GM19238 (cell line): ENCODE measurements around the gene ARL8B.

Experiments
- DNase-seq: peaks from one replicate; pipeline ENCODE4 v3.0.0; 2011; ENCODE audit warnings: low spot score; ENCODE audit not compliant: insufficient read length

ARL8B gene

GRCh38 chr3:5186089-5186857, 64.2 kb downstream of the ARL8B start:
- DNase-seq = no peak

- no peak for DNase-seq
These were observed 64.7 kb downstream of the ARL8B start for GRCh38 chr3:5186858-5187155.

- peak; percentile 95 for DNase-seq
These were observed 65.2 kb downstream of the ARL8B start, which contains the start of gene EDEM1 for GRCh38 chr3:5187156-5187919. TSS of gene EDEM1 (plus strand) at chr3:5187707. CDS start at chr3:5187806, 99 bp downstream.

- DNase-seq = peak; percentile 29
These were observed 65.9 kb downstream of the ARL8B start for GRCh38 chr3:5187920-5188418.

GRCh38 chr3:5188419-5189221, 66.5 kb downstream of the ARL8B start:
- no peak for DNase-seq

- no peak for DNase-seq
These were observed 68.2 kb downstream of the ARL8B start for GRCh38 chr3:5190147-5190791.

- no peak for DNase-seq
These were observed 69.6 kb downstream of the ARL8B start for GRCh38 chr3:5191555-5192304.

GRCh38 chr3:5192571-5193365, 70.7 kb downstream of the ARL8B start:
- DNase-seq = no peak

GRCh38 chr3:5194341-5194740, 72.2 kb downstream of the ARL8B start:
- no peak for DNase-seq

- no peak for DNase-seq
These were observed 72.9 kb downstream of the ARL8B start for GRCh38 chr3:5194801-5195509.

GRCh38 chr3:5195605-5196004, 73.5 kb downstream of the ARL8B start:
- no peak for DNase-seq

GRCh38 chr3:5197022-5197421, 74.9 kb downstream of the ARL8B start:
- no peak for DNase-seq

GRCh38 chr3:5197470-5198312, 75.6 kb downstream of the ARL8B start:
- no peak for DNase-seq

GRCh38 chr3:5198313-5198677, 76.2 kb downstream of the ARL8B start:
- no peak for DNase-seq

- no peak for DNase-seq
These were observed 77.1 kb downstream of the ARL8B start for GRCh38 chr3:5198986-5199731.

GRCh38 chr3:5201536-5201935, 79.4 kb downstream of the ARL8B start:
- DNase-seq = no peak

- DNase-seq = no peak
These were observed 80.1 kb downstream of the ARL8B start for GRCh38 chr3:5202222-5202621.
